Subcutaneous abdominal adipose tissue (tissue), 5 donors: Measurements from ENCODE around the gene RNPEP.
A peak's percentile ranks its signal among the peaks of the same experiment; 100 is the strongest.

Experiments
- H3K27ac ChIP-seq: one replicate; pipeline ENCODE4 v1.7.0; 2013; ENCODE audit warnings: low read depth, mild to moderate bottlenecking, inconsistent platforms, low read length, moderate library complexity
- H3K27me3 ChIP-seq, 5 donors: one replicate each; pipeline ENCODE4 v1.7.0; 2013; ENCODE audit warnings: low read length in 5 of 5, inconsistent platforms in 1 of 5; ENCODE audit not compliant: control insufficient read depth in 5 of 5, insufficient read depth in 4 of 5
- H3K36me3 ChIP-seq, 5 donors: one replicate each; pipeline ENCODE4 v1.7.0; 2013; ENCODE audit warnings: low read length in 5 of 5; ENCODE audit not compliant: control insufficient read depth in 5 of 5, insufficient read depth in 5 of 5
- H3K4me1 ChIP-seq, 5 donors: one replicate each; pipeline ENCODE4 v1.7.0; 2013; ENCODE audit warnings: low read length in 5 of 5, mild to moderate bottlenecking in 3 of 5, moderate library complexity in 1 of 5; ENCODE audit not compliant: control insufficient read depth in 5 of 5, insufficient read depth in 5 of 5
- H3K4me3 ChIP-seq, 5 donors: one replicate each; pipeline ENCODE4 v1.7.0; 2013; ENCODE audit warnings: low read length in 5 of 5, low read depth in 1 of 5
- H3K9ac ChIP-seq, 5 donors: one replicate each; pipeline ENCODE4 v1.7.0; 2013; ENCODE audit warnings: low read length in 5 of 5, mild to moderate bottlenecking in 4 of 5, moderate library complexity in 3 of 5
- H3K9me3 ChIP-seq, 5 donors: one replicate each; pipeline ENCODE4 v1.7.0; 2013; ENCODE audit warnings: low read length in 5 of 5; ENCODE audit not compliant: control insufficient read depth in 5 of 5
- donor health status: healthy.
- donor health status: healthy.
- donor health status: healthy.
- donor health status: healthy.
- donor health status: healthy.

RNPEP gene

GRCh38 chr1:201983380-201983805, 945 bp downstream of the RNPEP start:
- Histone ChIP-seq H3K36me3 (peaks cover 0 to under 1% (median 0%) of the 10 kb centered on the region in 5 donors), H3K27ac (peak overlapping the region; percentile 78), H3K9ac (peak overlapping the region in 4 of 5 donors; percentile 75 to 93 (median 82)), H3K9me3 (no peaks in the 10 kb centered on the region), H3K4me1 (peaks cover 5 to 24% (median 13%) of the 10 kb centered on the region in 5 donors), H3K4me3 (peak overlapping the region; percentile 84 to 94 (median 90)), H3K27me3 (no peaks in the 10 kb centered on the region)

- Histone ChIP-seq H3K9ac (no peak overlapping the region), H3K4me1 (peaks cover 5 to 24% (median 13%) of the 10 kb centered on the region in 5 donors), H3K27ac (no peak overlapping the region), H3K36me3 (peaks cover 4 to 11% (median 8%) of the 10 kb centered on the region in 5 donors), H3K27me3 (no peaks in the 10 kb centered on the region), H3K4me3 (no peak overlapping the region), H3K9me3 (no peaks in the 10 kb centered on the region)
Observed at GRCh38 chr1:201984446-201984845, 2.0 kb downstream of the RNPEP start.

GRCh38 chr1:201985355-201985754, 2.9 kb downstream of the RNPEP start:
- Histone ChIP-seq H3K4me3 (no peak overlapping the region), H3K36me3 (peaks cover 6 to 20% (median 17%) of the 10 kb centered on the region in 5 donors), H3K27me3 (no peaks in the 10 kb centered on the region), H3K27ac (no peak overlapping the region), H3K4me1 (peaks cover 5 to 24% (median 13%) of the 10 kb centered on the region in 5 donors), H3K9ac (no peak overlapping the region), H3K9me3 (no peaks in the 10 kb centered on the region)

- H3K27me3 ChIP-seq: no peaks in the 10 kb centered on the region
- H3K36me3 ChIP-seq: peaks cover 15 to 48% (median 43%) of the 10 kb centered on the region in 5 donors
- H3K27ac ChIP-seq: no peak overlapping the region
- H3K9me3 ChIP-seq: no peaks in the 10 kb centered on the region
- H3K4me1 ChIP-seq: peaks cover 0 to 7% (median 2%) of the 10 kb centered on the region in 5 donors
- no peak overlapping the region for H3K4me3 ChIP-seq
- H3K9ac ChIP-seq: no peak overlapping the region
Observed at GRCh38 chr1:201988601-201989000, 6.2 kb downstream of the RNPEP start.

GRCh38 chr1:201989354-201990128, 7.1 kb downstream of the RNPEP start:
- Histone ChIP-seq H3K27ac (no peak overlapping the region), H3K4me3 (no peak overlapping the region), H3K4me1 (no peaks in the 10 kb centered on the region), H3K9me3 (no peaks in the 10 kb centered on the region), H3K36me3 (peaks cover 15 to 58% (median 52%) of the 10 kb centered on the region in 5 donors), H3K27me3 (no peaks in the 10 kb centered on the region), H3K9ac (no peak overlapping the region)

GRCh38 chr1:201990427-201990826, 8.0 kb downstream of the RNPEP start:
- Histone ChIP-seq H3K4me1 (no peaks in the 10 kb centered on the region), H3K36me3 (peaks cover 15 to 66% (median 58%) of the 10 kb centered on the region in 5 donors), H3K9me3 (no peaks in the 10 kb centered on the region), H3K4me3 (no peak overlapping the region), H3K9ac (no peak overlapping the region), H3K27ac (no peak overlapping the region), H3K27me3 (no peaks in the 10 kb centered on the region)

- Histone ChIP-seq H3K36me3 (peaks cover 0 to 85% (median 77%) of the 10 kb centered on the region in 5 donors), H3K9ac (no peak overlapping the region), H3K4me1 (peaks cover 0 to 11% (median 6%) of the 10 kb centered on the region in 5 donors), H3K27me3 (no peaks in the 10 kb centered on the region), H3K9me3 (no peaks in the 10 kb centered on the region), H3K27ac (no peak overlapping the region), H3K4me3 (no peak overlapping the region)
Observed at GRCh38 chr1:201999625-202000238, 17.3 kb downstream of the RNPEP start.

- H3K36me3 ChIP-seq: peaks cover 0 to 82% (median 68%) of the 10 kb centered on the region in 5 donors
- no peaks in the 10 kb centered on the region for H3K9me3 ChIP-seq
- no peaks in the 10 kb centered on the region for H3K27me3 ChIP-seq
- H3K27ac ChIP-seq: no peak overlapping the region
- H3K4me3 ChIP-seq: no peak overlapping the region
- no peak overlapping the region for H3K9ac ChIP-seq
- peaks cover 0 to 31% (median 6%) of the 10 kb centered on the region in 5 donors for H3K4me1 ChIP-seq
Observed at GRCh38 chr1:202002507-202002906, 20.1 kb downstream of the RNPEP start.

- Histone ChIP-seq H3K27ac (no peak overlapping the region), H3K27me3 (no peaks in the 10 kb centered on the region), H3K4me1 (peaks cover 0 to 28% (median 6%) of the 10 kb centered on the region in 5 donors), H3K36me3 (peaks cover 0 to 78% (median 64%) of the 10 kb centered on the region in 5 donors), H3K4me3 (no peak overlapping the region), H3K9ac (no peak overlapping the region), H3K9me3 (no peaks in the 10 kb centered on the region)
Observed at GRCh38 chr1:202004711-202005110, 22.3 kb downstream of the RNPEP start.

- no peak overlapping the region for H3K4me3 ChIP-seq
- no peak overlapping the region for H3K27ac ChIP-seq
- no peaks in the 10 kb centered on the region for H3K9me3 ChIP-seq
- peaks cover 0 to 28% (median 6%) of the 10 kb centered on the region in 5 donors for H3K4me1 ChIP-seq
- no peak overlapping the region for H3K9ac ChIP-seq
- H3K27me3 ChIP-seq: no peaks in the 10 kb centered on the region
- peaks cover 0 to 66% (median 54%) of the 10 kb centered on the region in 5 donors for H3K36me3 ChIP-seq
Observed at GRCh38 chr1:202005958-202006357, 23.5 kb downstream of the RNPEP start.
